Fibroblast of the aortic adventitia (primary cell): Measurements from ENCODE around the gene SPTLC3. TPM values are rescaled to one million over a fixed set of nuclear protein-coding genes. Genes with fewer than 3 reads are reported as not detected.

Experiments
- DNase-seq: peaks from one replicate; pipeline ENCODE4 v3.0.0-alpha.2; 2010; ENCODE audit warnings: low read depth
- H3K4me3 ChIP-seq: 2 replicates; pipeline ENCODE4 v1.5.1; 2011; ENCODE audit warnings: low read depth, mild to moderate bottlenecking, control low read depth, low read length, moderate library complexity
- CTCF ChIP-seq: IDR thresholded peaks from 2 replicates; pipeline ENCODE4 v1.5.1; 2011; ENCODE audit warnings: mild to moderate bottlenecking, low read length, control low read depth, inconsistent platforms; ENCODE audit not compliant: insufficient read depth
- total RNA-seq: library from RNA; depleted of rRNA; stranded (reverse); fragments of >200 nt; gene quantifications from 2 replicates; pipeline ENCODE4 v1.2.3, GENCODE V29; 2012; ENCODE audit warnings: low replicate concordance

SPTLC3 gene
- total RNA-seq, 1 donor = 30.6 TPM

DNA sequence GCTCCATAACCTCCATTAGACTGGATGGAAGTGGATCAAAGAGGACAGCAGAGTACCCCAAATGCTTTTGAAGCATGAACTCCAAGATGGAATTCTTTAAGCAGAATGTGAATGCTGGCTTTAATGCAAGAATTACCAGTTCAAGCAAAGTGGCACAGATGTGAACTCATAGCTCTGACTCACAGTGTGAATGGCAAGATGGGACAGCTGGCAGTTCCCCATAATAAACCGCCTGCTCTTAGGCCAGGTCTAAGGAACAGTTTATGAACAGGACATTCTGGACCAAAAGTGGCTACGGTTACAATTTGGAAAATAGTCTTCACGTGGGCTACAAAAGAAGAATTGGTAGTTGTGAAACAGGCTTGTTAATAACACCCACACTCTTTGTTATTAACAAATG lies 76.5 kb downstream of the SPTLC3 start:
- no peak overlapping the region for H3K4me3 ChIP-seq
- DNase-seq = no peak
- no peak for TF ChIP-seq CTCF

GRCh38 chr20:13089950-13090469 lies 81.2 kb downstream of the SPTLC3 start:
- no peak for TF ChIP-seq CTCF
- no peak for DNase-seq
- H3K4me3 ChIP-seq = no peak overlapping the region

- no peak overlapping the region for H3K4me3 ChIP-seq
- no peak for TF ChIP-seq CTCF
- DNase-seq = no peak
Measured at GRCh38 chr20:13092111-13092510, 83.3 kb downstream of the SPTLC3 start.

GRCh38 chr20:13094976-13095375 lies 86.2 kb downstream of the SPTLC3 start:
- TF ChIP-seq CTCF = no peak
- DNase-seq = no peak
- no peak overlapping the region for H3K4me3 ChIP-seq

- no peak for TF ChIP-seq CTCF
- no peak overlapping the region for H3K4me3 ChIP-seq
- DNase-seq = no peak
Measured at GRCh38 chr20:13098720-13099355, 90.1 kb downstream of the SPTLC3 start.

- H3K4me3 ChIP-seq = no peak overlapping the region
- DNase-seq = peak; percentile 8
- no peak for TF ChIP-seq CTCF
Measured at GRCh38 chr20:13099676-13100075, 90.9 kb downstream of the SPTLC3 start.

GRCh38 chr20:13101276-13101675 lies 92.5 kb downstream of the SPTLC3 start:
- no peak overlapping the region for H3K4me3 ChIP-seq
- no peak for DNase-seq
- no peak for TF ChIP-seq CTCF
